C4-2B (cell line): ENCODE data around the gene DENND5A.

Experiments
- ZFX ChIP-seq: fragments of 450-650 bp; IDR thresholded peaks from 2 replicates; pipeline ENCODE4 v1.6.1; 2017
- TF ChIP-seq, protein P1 (sequence below): fragments of 450-650 bp; conservative IDR thresholded peaks from 2 replicates; pipeline ENCODE4 v1.5.1; 2017; ENCODE audit warnings: mild to moderate bottlenecking

DNA sequence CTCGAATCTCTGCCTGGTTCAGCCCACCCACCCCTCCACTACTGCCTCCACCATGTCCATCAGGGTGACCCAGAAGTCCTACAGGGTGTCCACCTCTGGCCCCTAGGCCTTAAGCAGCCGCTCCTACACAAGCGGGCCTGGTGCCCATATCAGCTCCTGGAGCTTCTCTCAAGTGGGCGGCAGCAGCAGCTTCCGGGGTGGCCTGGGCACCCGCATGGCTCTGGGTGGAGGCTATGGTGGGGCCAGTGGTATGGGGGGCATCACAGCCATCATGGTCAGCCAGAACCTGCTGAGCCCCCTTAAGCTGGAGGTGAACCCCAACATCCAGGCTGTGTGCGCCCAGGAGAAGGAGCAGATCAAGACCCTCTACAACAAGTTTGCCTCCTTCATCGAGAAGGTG lies 170.7 kb downstream of the DENND5A start:
- TF ChIP-seq, protein P1, sequence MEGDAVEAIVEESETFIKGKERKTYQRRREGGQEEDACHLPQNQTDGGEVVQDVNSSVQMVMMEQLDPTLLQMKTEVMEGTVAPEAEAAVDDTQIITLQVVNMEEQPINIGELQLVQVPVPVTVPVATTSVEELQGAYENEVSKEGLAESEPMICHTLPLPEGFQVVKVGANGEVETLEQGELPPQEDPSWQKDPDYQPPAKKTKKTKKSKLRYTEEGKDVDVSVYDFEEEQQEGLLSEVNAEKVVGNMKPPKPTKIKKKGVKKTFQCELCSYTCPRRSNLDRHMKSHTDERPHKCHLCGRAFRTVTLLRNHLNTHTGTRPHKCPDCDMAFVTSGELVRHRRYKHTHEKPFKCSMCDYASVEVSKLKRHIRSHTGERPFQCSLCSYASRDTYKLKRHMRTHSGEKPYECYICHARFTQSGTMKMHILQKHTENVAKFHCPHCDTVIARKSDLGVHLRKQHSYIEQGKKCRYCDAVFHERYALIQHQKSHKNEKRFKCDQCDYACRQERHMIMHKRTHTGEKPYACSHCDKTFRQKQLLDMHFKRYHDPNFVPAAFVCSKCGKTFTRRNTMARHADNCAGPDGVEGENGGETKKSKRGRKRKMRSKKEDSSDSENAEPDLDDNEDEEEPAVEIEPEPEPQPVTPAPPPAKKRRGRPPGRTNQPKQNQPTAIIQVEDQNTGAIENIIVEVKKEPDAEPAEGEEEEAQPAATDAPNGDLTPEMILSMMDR: no peak
- no peak for TF ChIP-seq ZFX
